Mesothelial cell of epicardium (in vitro differentiated cells): ENCODE measurements around the gene PRPF6. TPM values are rescaled to one million over a fixed set of nuclear protein-coding genes. Genes with fewer than 3 reads are reported as not detected.

Experiments used
- DNase-seq, 2 experiments: peaks; one replicate each; pipeline ENCODE4 v3.0.0; 2021; ENCODE audit warnings: low spot score in 2 of 2; ENCODE audit not compliant: unreplicated experiment in 2 of 2
- H3K27ac Mint-ChIP-seq: 2 replicates; pipeline ENCODE4 v1.8.0; 2021; ENCODE audit warnings: mixed read lengths
- H3K27me3 Mint-ChIP-seq: 2 replicates; pipeline ENCODE4 v1.8.0; 2021; ENCODE audit warnings: low read depth, mixed read lengths
- H3K36me3 Mint-ChIP-seq: 2 replicates; pipeline ENCODE4 v1.8.0; 2021; ENCODE audit warnings: mixed read lengths
- H3K4me1 Mint-ChIP-seq: 2 replicates; pipeline ENCODE4 v1.8.0; 2021; ENCODE audit warnings: mixed read lengths
- H3K4me3 Mint-ChIP-seq: 2 replicates; pipeline ENCODE4 v1.8.0; 2021; ENCODE audit warnings: mild to moderate bottlenecking, moderate library complexity, mixed read lengths
- H3K9me3 Mint-ChIP-seq: 2 replicates; pipeline ENCODE4 v1.8.0; 2021; ENCODE audit warnings: mixed read lengths
- total RNA-seq: library from RNA; stranded (reverse); gene quantifications from 3 replicates; pipeline ENCODE4 v1.2.1, GENCODE V29; 2021
- TF ChIP-seq, protein P1 (sequence below): fragments of 200-600 bp; sonication (generic); IDR thresholded peaks from one replicate; pipeline ENCODE4 v1.5.0; 2021; ENCODE audit warnings: antibody characterized with exemption; ENCODE audit not compliant: unreplicated experiment

PRPF6 gene
- total RNA-seq, 1 donor from 2014 or later = 65.9 TPM

DNA sequence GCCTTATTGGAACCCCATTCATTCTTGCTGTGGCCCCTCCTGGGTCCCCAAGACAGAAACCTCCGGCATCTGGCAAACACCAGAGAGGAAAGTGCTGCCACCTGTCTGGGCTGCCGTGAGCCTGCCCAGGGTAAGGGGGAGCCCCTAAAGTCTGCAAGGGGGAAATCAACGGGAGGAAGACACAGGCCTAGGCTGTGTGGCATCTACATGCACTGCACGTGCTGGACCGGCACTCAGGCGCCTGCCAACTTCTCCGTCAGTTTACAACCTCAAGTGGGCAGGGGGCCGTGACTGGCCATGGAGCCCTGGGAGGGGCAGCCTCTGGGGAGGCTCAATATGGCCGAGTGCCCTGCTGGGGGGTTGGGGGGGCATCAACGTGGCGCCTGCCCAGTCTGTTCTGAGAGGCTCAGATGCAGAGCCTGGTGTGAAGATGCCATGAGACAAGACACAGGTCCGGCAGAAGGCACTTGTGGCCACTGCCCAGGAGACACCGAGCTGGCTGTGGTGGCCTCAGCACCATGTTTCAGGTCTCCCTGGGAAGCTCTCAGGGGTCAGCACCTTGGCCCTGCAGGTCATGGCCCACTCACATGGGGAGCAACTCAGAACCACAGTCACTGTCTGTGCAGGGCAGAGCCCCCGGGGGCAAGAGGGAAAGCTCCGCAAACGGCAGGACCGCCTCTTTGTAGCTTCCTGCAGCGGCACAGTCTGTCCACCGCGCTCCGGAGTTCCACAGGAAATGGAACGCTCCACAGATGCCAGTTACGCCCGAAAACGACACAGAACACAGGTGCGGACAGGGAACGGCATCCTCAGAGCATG lies 33.1 kb upstream of the PRPF6 start:
- no peaks in the 10 kb centered on the region for H3K9me3 Mint-ChIP-seq
- peaks cover 4% of the 10 kb centered on the region for H3K36me3 Mint-ChIP-seq
- TF ChIP-seq, protein P1, sequence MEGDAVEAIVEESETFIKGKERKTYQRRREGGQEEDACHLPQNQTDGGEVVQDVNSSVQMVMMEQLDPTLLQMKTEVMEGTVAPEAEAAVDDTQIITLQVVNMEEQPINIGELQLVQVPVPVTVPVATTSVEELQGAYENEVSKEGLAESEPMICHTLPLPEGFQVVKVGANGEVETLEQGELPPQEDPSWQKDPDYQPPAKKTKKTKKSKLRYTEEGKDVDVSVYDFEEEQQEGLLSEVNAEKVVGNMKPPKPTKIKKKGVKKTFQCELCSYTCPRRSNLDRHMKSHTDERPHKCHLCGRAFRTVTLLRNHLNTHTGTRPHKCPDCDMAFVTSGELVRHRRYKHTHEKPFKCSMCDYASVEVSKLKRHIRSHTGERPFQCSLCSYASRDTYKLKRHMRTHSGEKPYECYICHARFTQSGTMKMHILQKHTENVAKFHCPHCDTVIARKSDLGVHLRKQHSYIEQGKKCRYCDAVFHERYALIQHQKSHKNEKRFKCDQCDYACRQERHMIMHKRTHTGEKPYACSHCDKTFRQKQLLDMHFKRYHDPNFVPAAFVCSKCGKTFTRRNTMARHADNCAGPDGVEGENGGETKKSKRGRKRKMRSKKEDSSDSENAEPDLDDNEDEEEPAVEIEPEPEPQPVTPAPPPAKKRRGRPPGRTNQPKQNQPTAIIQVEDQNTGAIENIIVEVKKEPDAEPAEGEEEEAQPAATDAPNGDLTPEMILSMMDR = no peak
- no peak for DNase-seq
- H3K4me1 Mint-ChIP-seq = peaks cover 19% of the 10 kb centered on the region
- H3K4me3 Mint-ChIP-seq = no peak overlapping the region
- no peaks in the 10 kb centered on the region for H3K27me3 Mint-ChIP-seq
- peak overlapping the region; percentile 47 for H3K27ac Mint-ChIP-seq

DNA sequence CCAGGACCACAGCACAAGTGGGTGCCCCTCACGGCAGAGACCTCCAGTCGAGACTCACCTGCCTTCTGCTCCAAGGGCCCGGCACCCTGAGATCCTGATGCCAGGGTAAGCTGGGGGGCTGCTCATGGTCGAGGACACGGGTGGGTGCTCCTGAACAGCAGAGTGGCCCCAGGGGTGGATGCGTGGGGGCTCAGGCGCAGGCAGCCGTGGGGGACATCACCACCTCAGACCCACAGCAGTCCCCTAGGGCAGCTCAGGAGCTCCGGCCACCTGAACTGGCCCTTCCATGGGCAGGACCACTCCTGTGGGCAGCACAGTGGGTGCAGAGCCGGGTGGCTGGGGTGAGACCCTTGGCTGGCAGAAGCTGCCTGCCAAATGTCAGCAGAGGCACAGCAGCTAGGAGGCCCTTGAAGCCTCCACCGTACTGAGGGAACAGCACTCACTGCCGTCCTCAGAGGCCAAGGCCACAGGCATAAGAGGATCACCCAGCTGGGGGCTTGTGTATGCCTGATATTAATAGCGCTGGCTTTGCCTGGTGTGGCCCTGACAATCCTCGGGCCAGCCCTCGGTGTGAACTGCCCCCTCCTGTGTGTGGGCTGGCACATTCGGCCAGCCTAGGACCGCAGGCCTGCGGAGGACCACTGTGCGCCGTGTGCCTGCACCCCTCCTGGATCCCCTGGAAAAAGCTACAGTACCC lies 30.1 kb upstream of the PRPF6 start:
- TF ChIP-seq, protein P1 = no peak
- Mint-ChIP-seq H3K27ac (no peak overlapping the region), H3K9me3 (no peaks in the 10 kb centered on the region), H3K36me3 (peaks cover 1% of the 10 kb centered on the region), H3K27me3 (no peaks in the 10 kb centered on the region), H3K4me3 (no peak overlapping the region), H3K4me1 (peaks cover 35% of the 10 kb centered on the region)
- DNase-seq = no peak

DNA sequence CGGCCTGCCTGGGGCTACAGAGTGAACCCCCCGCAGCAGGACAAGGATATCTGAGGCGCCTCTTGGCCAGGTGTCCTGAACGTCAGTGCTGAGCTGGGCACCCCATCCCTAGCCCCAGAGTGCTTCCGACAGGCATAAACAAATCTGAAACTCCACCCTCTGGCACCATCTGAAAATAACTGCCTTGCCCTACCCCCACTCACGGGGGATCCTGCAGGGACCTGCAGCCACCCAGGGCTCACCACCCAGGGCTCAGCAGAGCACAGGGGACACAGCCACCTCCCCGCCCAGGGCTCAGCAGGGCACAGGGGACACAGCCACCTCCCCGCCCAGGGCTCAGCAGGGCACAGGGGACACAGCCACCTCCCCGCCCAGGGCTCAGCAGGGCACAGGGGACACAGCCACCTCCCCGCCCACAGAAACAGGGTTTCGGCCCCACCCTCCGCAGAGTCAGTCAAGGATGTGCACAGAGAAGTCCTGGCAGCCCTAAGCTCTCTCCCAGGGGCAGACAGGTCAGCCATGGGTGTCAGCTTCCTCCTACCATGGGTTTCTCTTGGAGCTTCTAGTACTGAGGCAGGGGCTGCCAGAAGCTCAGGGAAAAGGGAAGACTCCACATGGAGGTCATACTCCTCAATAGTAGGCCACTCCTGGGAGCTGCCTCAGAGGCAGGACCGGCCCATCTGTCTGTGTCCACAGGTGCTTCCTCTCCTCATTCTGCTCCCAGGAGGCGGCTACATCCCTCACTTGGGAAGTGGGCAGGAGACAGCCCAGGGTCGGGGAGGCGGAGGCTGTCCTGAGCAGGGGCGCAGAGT lies 29.3 kb upstream of the PRPF6 start:
- Mint-ChIP-seq H3K36me3 (peaks cover 1% of the 10 kb centered on the region), H3K27me3 (no peaks in the 10 kb centered on the region), H3K4me1 (peaks cover 35% of the 10 kb centered on the region), H3K27ac (no peak overlapping the region), H3K9me3 (no peaks in the 10 kb centered on the region), H3K4me3 (no peak overlapping the region)
- TF ChIP-seq, protein P1 = no peak
- no peak for DNase-seq

DNA sequence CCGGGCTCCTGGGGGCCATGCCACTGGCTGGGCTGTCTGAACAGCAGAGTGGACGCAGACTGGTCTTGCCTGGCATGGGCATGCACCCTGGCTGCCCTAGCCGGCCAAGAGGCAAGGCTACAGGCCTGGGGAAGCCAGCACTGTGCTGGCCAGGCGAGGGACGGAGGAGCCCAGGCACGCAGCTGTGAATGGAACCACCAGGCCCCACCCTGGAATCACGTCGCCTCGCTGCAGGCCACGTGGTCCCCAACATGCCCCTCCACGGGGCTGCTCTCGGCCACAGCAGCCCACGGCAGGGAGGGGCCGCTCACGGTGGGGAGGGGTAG lies 28.8 kb upstream of the PRPF6 start:
- no peaks in the 10 kb centered on the region for H3K27me3 Mint-ChIP-seq
- H3K36me3 Mint-ChIP-seq = peaks cover 1% of the 10 kb centered on the region
- no peak overlapping the region for H3K4me3 Mint-ChIP-seq
- TF ChIP-seq, protein P1 = no peak
- H3K4me1 Mint-ChIP-seq = peaks cover 35% of the 10 kb centered on the region
- no peak overlapping the region for H3K27ac Mint-ChIP-seq
- no peaks in the 10 kb centered on the region for H3K9me3 Mint-ChIP-seq
- no peak for DNase-seq

DNA sequence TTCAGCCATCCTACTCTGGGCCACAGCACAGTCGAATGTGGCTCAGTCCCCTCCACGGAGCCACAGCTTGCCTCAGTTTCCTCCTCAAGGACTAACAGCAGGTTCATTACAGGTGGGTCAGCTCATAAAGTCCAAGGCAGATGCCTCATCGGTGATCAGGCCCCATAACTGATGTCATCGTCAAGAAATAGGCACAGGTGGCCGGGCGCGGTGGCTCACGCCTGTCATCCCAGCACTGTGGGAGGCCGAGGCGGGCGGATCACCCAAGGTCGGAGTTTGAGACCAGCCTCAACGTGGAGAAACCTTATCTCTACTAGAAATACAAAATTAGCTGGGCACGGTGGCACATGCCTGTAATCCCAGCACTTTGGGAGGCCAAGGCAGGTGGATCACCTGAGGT lies 28.2 kb upstream of the PRPF6 start:
- DNase-seq = no peak
- TF ChIP-seq, protein P1 = no peak
- H3K27ac Mint-ChIP-seq = no peak overlapping the region
- peaks cover 36% of the 10 kb centered on the region for H3K4me1 Mint-ChIP-seq
- H3K9me3 Mint-ChIP-seq = no peaks in the 10 kb centered on the region
- peaks cover 1% of the 10 kb centered on the region for H3K36me3 Mint-ChIP-seq
- no peaks in the 10 kb centered on the region for H3K27me3 Mint-ChIP-seq
- H3K4me3 Mint-ChIP-seq = no peak overlapping the region
